ENCODE results near the gene DDX52.
"Not testable (repeated sequence)": the region's sequence is repeated elsewhere in the genome, so short reads cannot be mapped to it uniquely, and the experiment has no call there.

DDX52 gene

DNA sequence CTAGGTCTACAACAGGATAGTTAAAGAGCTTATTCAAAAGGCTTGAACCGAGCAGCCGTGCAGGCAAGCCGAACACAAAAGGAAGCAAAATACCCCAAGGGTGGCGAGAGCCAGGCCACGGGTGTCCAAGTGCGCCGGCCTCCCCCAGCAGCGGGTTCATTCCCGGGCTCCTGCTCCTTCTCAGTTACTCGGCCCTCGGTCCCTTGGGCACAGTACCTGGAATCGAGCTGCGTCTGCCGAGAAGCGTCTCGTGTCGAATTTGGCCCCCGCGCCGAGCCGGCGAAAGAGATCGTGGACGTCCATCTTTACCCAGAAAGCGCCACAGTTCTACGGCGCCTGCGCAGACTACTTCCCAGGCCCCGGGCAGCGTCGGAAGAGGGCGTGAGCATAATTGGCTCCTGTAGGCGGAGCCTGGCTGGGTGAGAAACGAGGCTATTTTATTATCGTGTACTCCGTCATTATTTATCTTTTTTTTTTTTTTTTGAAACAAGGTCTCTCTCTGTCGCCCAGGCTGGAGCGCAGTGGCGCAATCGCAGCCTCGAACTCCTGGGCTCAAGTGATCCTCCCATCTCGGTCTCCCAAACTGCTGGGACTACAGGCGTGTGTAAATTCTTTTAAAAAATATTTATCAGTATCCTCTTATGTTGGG is at the start of gene DDX52:
Gene DDX52 (minus strand): TSS at position 329 of the 649 bp plus-strand sequence. CDS start 26 bp downstream, at position 303.
- DNase-seq (ENCODE audit: low read depth), result peak; percentile 96

DNA sequence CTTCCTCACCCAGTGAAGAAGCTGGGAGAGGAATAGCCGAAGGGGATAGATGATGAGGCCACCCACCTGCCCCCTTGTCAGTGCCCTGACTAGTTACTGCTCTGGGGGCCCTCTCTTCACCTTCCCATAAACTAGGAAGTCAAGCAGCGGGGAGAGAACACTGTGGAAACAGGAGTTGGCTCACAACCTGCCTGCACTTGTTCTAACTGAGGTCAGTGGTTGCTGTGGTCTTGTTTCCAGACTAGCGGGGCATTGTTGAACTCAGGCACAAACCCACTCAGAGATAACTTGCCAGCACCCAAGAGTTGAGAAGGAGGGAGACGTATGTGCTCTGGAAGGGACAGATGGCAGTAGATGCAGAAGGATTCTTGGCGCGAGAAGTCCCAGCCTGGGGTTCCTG is 48.6 kb upstream of the DDX52 start:
- no peak for DNase-seq (ENCODE audit: low read depth)

DNA sequence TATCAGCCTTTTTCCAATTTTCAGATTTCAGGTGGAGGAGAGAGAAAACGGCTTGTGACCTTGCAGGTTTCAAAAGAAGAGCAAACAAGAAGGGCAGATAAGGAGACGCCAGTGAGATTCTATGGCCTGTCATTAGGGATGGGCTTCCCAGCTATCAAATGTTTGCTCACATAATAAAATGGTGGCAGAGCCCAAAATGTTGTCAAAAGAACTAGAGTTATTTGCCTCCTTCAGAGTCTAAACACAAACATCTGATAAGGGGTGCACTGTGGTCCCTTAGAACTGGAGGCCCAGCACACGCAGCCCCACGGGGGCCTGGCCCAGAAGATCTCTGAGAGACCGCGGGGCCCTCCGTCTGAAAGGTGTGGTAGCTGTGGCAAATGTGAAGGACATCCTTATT is 46.1 kb upstream of the DDX52 start:
- no peak for DNase-seq (ENCODE audit: low read depth)

DNA sequence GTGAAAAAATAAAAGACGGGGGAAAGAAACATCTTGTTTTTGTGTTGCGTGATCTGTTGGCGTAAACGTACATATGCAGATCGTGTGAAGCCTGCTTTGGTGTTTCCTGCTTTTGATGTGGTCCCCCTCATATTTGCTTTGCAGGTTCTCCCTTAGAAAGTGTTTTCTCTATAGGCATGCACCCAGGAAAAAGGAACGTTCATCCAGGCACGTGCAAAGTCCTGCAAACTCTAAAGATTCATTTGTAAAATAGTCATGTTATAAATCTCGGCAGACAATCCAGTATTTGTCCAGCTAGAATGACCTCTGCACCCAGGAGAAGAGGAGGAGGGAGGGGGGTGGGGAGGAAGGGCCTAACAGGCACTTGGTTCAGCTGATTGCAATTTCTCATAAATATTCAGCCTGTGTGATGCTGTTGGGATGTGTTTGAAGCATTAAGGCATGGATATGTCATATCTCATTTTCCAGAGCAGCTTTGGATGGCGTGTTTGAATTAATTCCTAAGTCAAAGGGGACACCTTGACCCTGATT is 40.3 kb upstream of the DDX52 start:
- DNase-seq (ENCODE audit: low read depth), result no peak

GRCh38 chr17:37682007-37682406 is 38.8 kb upstream of the DDX52 start:
- DNase-seq (ENCODE audit: low read depth), result no peak

DNA sequence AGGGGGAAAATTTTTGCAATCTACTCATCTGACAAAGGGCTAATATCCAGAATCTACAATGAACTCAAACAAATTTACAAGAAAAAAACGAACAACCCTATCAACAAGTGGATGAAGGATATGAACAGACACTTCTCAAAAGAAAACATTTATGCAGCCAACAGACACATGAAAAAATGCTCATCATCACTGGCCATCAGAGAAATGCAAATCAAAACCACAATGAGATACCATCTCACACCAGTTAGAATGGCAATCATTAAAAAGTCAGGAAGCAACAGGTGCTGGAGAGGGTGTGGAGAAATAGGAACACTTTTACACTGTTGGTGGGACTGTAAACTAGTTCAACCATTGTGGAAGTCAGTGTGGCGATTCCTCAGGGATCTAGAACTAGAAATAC is 36.7 kb upstream of the DDX52 start:
- not testable (repeated sequence) for DNase-seq (ENCODE audit: low read depth)

DNA sequence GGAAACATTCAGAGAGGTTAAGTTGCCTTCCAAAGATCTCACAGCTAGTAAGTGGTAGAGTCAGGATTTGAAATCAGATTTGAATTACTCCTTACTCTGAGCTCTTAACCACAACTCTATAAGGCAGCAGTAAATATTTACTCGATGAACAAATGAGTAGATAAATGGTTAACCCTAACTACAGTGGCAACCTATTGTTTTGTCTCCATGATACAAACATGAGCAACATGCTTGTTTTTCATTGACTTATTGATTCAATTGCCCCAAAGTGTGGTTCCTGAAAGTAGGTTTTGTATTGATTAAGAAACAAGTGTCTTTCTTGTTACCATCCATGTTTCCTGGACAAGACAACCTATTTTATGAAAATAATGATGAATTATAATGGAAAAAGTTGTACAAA is 34.8 kb upstream of the DDX52 start:
- no peak for DNase-seq (ENCODE audit: low read depth)

- DNase-seq (ENCODE audit: low read depth), result no peak
These were observed 33.8 kb upstream of the DDX52 start for GRCh38 chr17:37677021-37677420.

DNA sequence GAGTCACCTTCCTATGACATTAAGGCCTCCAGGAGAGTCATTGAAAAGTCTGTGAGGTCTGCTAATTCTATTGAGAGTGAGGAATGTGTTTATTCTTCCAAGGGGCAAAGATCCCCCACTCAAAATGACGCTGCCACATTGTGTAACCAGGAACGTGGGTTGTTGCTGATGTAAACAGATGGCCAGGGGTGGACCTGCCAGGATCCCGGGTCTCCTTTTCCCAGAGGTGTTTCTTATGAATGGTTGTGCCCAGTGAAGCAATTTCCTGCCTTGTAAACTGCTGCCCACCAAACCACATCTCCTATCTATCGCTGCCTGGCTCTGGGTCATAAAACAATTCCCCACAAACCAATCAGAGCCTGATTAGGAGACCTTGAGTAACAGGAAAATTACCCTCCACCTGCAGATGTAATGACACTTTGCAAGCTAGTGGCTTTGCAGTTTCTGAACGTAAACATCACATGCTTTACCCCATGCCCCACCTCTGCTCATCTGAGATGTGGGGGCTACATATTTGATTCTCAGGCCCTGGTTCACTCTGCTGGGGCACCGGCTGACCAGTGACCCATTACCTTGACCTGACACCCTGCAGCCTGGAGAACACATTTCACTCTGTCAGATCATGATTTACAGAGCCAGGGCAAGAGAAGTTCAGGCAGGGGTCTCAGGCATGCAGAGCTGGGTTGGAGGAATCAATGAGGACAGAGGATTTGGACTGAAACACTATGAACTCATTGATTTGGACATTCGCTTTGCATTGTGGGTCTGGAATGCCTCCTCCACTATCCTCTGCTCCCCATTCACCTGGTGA is 33.1 kb upstream of the DDX52 start:
- peak; percentile 22 for DNase-seq (ENCODE audit: low read depth)

- DNase-seq (ENCODE audit: low read depth), result no peak
These were observed 31.3 kb upstream of the DDX52 start for GRCh38 chr17:37674511-37674910.

DNA sequence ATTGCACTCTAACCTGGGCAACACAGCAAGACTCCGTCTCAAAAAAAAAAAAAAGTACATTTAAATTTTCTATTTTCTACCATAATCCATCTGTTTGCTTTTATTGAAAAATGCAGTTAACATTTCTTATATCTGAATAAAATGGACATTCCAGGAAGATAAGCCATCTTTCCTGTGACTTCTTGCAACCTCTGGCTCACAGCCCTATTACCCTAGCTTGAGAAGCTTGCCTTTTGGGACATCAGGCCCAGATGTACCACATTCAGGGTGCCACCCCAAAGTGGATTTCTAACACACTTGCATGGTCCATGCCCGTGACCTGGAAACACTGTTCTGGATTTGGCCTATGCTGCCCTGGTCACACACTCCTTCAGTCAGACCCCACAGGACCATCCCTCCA is 30.1 kb upstream of the DDX52 start:
- DNase-seq (ENCODE audit: low read depth), result no peak

DNA sequence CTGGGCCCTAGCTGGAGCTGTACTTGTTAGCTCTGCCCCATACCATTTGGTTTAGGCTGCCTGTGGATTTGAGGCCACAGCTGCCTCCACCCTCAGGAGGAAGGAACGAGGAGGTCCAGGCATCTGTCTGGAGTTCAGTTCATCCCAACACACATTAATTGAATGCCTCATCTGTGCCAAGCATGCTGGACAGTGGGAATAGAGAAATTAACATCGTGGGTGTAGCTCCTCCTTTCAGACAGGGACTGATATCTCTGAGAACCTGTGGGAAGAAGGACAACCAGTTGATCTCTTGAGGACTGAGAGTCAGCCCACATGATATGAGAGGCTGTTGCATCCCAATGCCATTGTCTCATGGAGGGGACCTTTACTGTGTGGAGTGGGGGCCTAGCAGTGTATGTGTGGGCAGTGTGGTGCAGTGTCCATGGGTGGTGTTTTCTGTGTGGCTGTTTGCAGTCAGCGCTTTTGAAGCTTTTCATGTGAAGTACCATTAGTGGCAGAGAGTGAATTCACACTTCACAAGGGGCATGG is 29.4 kb upstream of the DDX52 start:
- no peak for DNase-seq (ENCODE audit: low read depth)

DNA sequence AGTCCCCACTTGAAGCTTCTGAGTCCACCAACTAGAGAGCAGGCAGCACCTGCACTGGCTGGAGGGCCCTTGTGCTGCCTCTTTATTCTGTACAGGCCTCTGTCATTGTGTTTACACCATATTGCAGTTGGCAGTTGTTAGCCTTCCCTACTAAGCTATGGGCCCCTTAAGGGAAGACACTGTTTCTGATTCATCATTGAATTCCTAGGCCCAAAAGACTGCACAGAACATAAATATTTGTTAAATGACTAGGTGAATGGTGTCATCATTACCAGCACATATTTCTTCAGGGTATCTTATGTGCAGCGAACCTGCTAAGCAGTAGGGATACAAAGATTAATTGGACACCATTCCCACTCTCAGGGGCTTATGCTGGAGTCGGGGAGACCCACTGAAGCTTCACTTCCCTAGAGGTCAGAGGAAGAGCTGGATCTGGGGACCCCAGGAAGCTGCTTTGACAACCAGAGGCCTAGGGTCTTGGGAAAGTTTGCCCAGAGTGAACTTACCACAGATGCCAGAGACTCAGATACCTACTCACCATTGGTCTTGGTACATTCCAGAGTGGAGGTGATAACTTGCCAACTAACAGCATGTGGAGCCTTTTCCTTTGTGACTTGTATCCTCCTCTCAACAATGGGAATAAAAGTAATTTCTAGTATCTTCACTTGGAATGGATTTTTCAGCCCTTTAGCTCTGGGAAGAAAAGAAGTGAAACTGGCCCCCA is 28.7 kb upstream of the DDX52 start:
- DNase-seq (ENCODE audit: low read depth), result peak; percentile 97

GRCh38 chr17:37671028-37671823 is 28.0 kb upstream of the DDX52 start:
- peak; percentile 3 for DNase-seq (ENCODE audit: low read depth)

DNA sequence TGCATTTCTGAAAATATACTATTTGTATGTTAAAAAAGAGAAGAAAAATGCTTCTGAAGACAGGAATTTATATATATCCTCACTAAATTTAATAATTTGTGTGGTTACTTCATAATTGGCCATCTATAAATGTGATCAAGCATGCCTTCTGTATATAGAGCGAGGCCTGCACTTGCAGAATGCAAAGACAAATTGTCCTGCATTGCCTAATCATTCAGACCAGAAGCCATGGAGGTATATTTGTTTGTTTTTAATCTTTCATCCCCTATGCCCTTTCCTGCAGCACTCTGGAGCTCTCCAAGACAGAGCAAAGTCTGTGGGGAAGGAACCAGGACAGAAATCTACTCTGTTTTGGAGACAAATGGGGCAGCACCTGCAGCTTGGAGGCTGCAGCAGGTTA is 23.8 kb upstream of the DDX52 start:
- DNase-seq (ENCODE audit: low read depth), result no peak

GRCh38 chr17:37664214-37664613 is 21.0 kb upstream of the DDX52 start:
- no peak for DNase-seq (ENCODE audit: low read depth)

DNA sequence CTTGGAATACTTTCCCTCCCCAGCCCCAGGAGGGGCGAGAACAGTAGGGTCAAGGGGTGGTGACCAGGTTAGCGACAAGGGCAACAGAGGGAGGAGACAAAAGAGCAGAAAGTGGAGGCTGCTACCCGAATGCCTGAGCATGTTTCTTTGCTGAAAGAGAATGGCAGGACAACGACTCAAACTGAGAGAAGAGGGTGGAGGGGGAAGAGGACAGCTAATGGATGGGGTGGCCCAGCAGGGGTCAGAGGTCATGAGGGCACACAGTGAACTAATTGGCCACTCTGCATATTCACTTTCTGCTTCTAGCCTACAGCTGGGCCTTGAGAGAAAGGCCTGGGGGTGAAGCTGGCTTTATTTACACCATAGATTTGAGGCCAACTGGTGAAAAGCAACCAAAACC is 19.1 kb upstream of the DDX52 start:
- no peak for DNase-seq (ENCODE audit: low read depth)

GRCh38 chr17:37661400-37662014 is 18.3 kb upstream of the DDX52 start:
- peak; percentile 24 for DNase-seq (ENCODE audit: low read depth)

GRCh38 chr17:37659925-37660324 is 16.7 kb upstream of the DDX52 start:
- no peak for DNase-seq (ENCODE audit: low read depth)

DNA sequence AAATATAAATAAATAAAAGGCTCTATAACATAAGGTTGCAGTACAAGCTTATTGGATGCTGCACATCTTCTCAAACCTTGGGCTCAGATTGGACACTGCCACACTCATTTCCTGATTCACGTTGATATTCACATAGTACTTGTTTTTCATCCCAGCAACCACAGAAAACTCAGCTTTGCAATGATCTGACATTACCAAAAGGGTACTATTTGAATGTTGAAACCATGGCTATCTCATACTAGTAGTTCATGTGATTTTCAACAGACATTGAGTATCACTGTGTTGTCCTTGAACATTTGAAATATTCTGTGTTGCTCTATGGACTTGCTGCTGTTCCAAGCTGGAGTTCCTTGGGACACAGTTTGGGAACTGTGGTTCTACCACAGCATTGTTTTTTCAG is 14.0 kb upstream of the DDX52 start:
- no peak for DNase-seq (ENCODE audit: low read depth)

- DNase-seq (ENCODE audit: low read depth), result no peak
These were observed 8.6 kb upstream of the DDX52 start for GRCh38 chr17:37651849-37652248.

Data from ELR (cell line).